Measurements from ENCODE around the gene GBP2. TPM values are rescaled to one million over a fixed set of nuclear protein-coding genes. Genes with fewer than 3 reads are reported as not detected.

GBP2 gene
- total and polyA plus RNA-seq, 8 donors: 2.4 to 19.5 (median 7.8) TPM

- 71 to 80% methylated on average over 2 of the region's 2 CpGs for WGBS, 2 donors
- H3K36me3 ChIP-seq: no peaks in the 10 kb centered on the region
These were observed 21.8 kb downstream of the GBP2 start for GRCh38 chr1:89104147-89104546.

GRCh38 chr1:89102021-89102420 lies 23.9 kb downstream of the GBP2 start:
- FAIRE-seq: no peak
- no peak for TF ChIP-seq CTCF (IDR thresholded peaks at IDR 0.05)
- no peaks in the 10 kb centered on the region for H3K9me3 ChIP-seq
- H3K27ac ChIP-seq: no peak overlapping the region
- H3K27me3 ChIP-seq: no peaks in the 10 kb centered on the region
- H3K4me3 ChIP-seq: no peak overlapping the region
- H3K36me3 ChIP-seq: no peaks in the 10 kb centered on the region
- DNase-seq: no peak
- no peak for ATAC-seq
- intact Hi-C loops (cut with DNase I): no loop called here
- no peaks in the 10 kb centered on the region for H3K4me1 ChIP-seq

More at GRCh38 chr1:89104147-89104546, 21.8 kb downstream of the GBP2 start:
- no peaks in the 10 kb centered on the region for H3K27me3 ChIP-seq
- no peak overlapping the region for H3K4me3 ChIP-seq
- ATAC-seq (no peak), FAIRE-seq (no peak), DNase-seq (no peak)
- no peaks in the 10 kb centered on the region for H3K9me3 ChIP-seq
- H3K27ac ChIP-seq: no peak overlapping the region
- TF ChIP-seq CTCF (IDR thresholded peaks at IDR 0.05): no peak
- H3K4me1 ChIP-seq: no peaks in the 10 kb centered on the region
- intact Hi-C loops (cut with DNase I): no loop called here

- FAIRE-seq: no peak
- no peaks in the 10 kb centered on the region for H3K27me3 ChIP-seq
- H3K36me3 ChIP-seq: no peaks in the 10 kb centered on the region
- no peak overlapping the region for H3K27ac ChIP-seq
- TF ChIP-seq CTCF (IDR thresholded peaks at IDR 0.05): no peak
- intact Hi-C loops (cut with DNase I): no loop called here
- ATAC-seq: no peak
- DNase-seq: no peak
- no peaks in the 10 kb centered on the region for H3K4me1 ChIP-seq
- no peak overlapping the region for H3K4me3 ChIP-seq
- no peaks in the 10 kb centered on the region for H3K9me3 ChIP-seq
- 66 to 85% methylated on average over 3 of the region's 3 CpGs for WGBS, 2 donors
These were observed 25.5 kb downstream of the GBP2 start for GRCh38 chr1:89100412-89100811.

GRCh38 chr1:89098857-89099256 lies 27.1 kb downstream of the GBP2 start:
- no peaks in the 10 kb centered on the region for H3K27me3 ChIP-seq
- H3K4me3 ChIP-seq: no peak overlapping the region
- no peak for TF ChIP-seq CTCF (IDR thresholded peaks at IDR 0.05)
- no peak for FAIRE-seq
- H3K36me3 ChIP-seq: no peaks in the 10 kb centered on the region
- intact Hi-C loops (cut with DNase I): no loop called here
- H3K27ac ChIP-seq: no peak overlapping the region
- no peaks in the 10 kb centered on the region for H3K9me3 ChIP-seq
- no peaks in the 10 kb centered on the region for H3K4me1 ChIP-seq
- DNase-seq: no peak
- no peak for ATAC-seq
- WGBS, 2 donors: 55 to 66% methylated on average over 3 of the region's 3 CpGs

- FAIRE-seq: no peak
- no peak for ATAC-seq
These were observed 30.2 kb downstream of the GBP2 start for GRCh38 chr1:89095737-89096136.

More at GRCh38 chr1:89095737-89096136, 30.2 kb downstream of the GBP2 start:
- no peak for TF ChIP-seq CTCF (IDR thresholded peaks at IDR 0.05)
- no peaks in the 10 kb centered on the region for H3K27me3 ChIP-seq
- no peak for DNase-seq
- H3K36me3 ChIP-seq: no peaks in the 10 kb centered on the region
- intact Hi-C loops (cut with DNase I): no loop called here
- H3K27ac ChIP-seq: no peak overlapping the region
- no peaks in the 10 kb centered on the region for H3K4me1 ChIP-seq
- H3K9me3 ChIP-seq: no peaks in the 10 kb centered on the region
- H3K4me3 ChIP-seq: no peak overlapping the region
- 66 to 76% methylated on average over 2 of the region's 2 CpGs for WGBS, 2 donors
